Fibroblast of skin of right biceps (primary cell): ENCODE measurements around the gene TMEM236.
"Not testable (repeated sequence)": the region's sequence is repeated elsewhere in the genome, so short reads cannot be mapped to it uniquely, and the experiment has no call there.

Experiments
- DNase-seq: peaks from one replicate; pipeline ENCODE4 v3.0.0-alpha.2; 2013

TMEM236 gene

GRCh38 chr10:17751781-17752445 is at the start of gene TMEM236:
TMEM236 (plus strand) TSS chr10:17752201; CDS start chr10:17752296, 95 bp downstream.
- no peak for DNase-seq

DNA sequence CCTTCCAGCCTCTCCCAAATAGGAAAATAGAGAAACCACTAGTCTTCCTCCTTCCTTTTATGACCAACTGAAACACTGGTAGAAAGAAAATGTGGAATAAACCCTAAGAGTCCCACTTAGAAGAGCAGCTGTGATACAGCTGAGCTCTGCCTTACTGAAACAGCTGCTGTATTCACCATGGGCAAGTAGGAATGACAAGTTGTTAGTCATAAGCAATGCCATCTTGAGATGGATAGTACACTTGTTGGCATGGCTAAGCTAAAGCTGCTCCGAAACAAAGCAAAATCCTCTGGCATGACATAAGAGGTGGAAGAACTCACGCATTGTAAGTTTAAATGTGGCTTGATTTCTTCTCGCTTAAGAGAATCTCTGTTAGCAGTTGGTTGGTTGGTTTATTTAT is 48.3 kb upstream of the TMEM236 start:
- no peak for DNase-seq

DNA sequence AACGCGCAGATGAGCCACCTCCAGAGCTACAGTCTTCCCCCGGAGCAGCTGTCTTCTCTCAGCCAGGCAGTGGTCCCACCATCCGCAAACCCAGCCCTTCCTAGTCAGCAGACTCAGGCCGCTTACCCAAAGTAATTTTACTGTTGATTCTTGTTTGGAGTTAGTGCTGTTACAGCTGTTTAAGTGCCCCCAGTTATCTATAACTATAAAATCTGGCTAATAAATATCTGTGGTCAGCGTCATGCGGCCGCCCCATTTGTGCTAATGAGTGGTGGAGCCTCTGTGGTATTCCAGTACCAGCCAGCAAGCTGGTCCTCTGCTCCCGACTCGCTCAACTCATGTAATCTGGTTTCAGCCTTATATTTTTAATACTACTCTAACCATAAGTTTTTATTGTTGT is 43.2 kb upstream of the TMEM236 start:
- DNase-seq: no peak

GRCh38 chr10:17709492-17709891 is 42.5 kb upstream of the TMEM236 start:
- no peak for DNase-seq

- no peak for DNase-seq
Observed at GRCh38 chr10:17710181-17710580, 41.8 kb upstream of the TMEM236 start.

DNA sequence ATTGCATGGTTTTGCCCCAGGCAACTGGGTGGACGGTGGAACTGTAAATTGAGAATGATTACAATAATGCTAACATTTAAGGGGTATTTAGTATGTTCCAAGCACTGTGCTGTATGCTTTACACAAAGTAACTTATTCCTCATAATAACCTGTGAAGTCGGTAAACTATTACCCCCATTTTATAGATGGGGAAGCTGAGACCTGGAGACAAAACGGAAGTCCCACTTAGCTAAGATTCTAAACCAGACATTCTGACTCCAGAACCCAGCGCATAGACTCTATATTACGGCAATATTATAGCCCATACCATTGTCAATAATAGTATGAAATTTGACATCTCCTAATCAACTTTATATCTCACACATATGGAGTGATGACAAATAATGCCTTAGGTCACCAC is 39.9 kb upstream of the TMEM236 start:
- DNase-seq: no peak

- DNase-seq: no peak
Observed at GRCh38 chr10:17712717-17713471, 39.1 kb upstream of the TMEM236 start.

GRCh38 chr10:17713758-17714157 is 38.2 kb upstream of the TMEM236 start:
- DNase-seq: no peak

DNA sequence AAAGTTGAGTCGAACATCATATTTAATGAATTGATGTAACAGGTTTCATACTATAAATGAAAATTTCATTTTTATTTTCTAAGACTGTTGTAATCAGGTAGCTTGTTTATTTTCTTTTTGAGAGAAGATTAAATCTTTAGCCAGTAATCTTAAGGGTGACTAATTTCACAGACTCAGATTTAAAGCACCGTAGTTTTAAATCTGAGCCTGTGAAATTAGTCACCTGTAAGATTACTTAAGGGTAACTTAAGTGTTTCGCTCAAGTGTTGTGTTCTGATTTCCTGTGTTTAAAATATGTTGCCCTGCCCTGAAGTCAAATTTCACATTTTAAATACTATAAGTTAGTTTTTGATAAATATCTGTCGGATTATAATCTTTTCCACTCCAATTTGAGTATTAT is 35.8 kb upstream of the TMEM236 start:
- no peak for DNase-seq

GRCh38 chr10:17722317-17723014 is 29.5 kb upstream of the TMEM236 start:
- DNase-seq: not testable (repeated sequence)

DNA sequence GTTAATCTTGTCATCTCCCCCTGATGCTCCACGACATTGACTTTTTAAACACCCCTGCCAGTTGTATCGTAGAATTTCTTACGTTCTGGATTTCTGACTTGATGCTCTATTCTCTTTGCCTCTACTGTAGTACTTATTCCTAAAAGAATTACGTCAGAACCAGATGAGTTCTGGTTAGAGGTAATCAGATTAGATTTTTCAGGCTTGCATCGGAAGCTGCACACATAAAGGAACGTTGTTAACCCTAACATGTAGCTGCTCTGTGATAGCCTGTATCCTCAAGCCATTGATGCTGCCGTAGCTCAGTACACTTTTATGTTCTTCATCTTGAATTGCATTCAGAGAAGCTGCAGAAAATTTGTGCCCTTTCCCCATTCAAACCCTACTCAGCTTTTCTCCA is 26.3 kb upstream of the TMEM236 start:
- DNase-seq: no peak

DNA sequence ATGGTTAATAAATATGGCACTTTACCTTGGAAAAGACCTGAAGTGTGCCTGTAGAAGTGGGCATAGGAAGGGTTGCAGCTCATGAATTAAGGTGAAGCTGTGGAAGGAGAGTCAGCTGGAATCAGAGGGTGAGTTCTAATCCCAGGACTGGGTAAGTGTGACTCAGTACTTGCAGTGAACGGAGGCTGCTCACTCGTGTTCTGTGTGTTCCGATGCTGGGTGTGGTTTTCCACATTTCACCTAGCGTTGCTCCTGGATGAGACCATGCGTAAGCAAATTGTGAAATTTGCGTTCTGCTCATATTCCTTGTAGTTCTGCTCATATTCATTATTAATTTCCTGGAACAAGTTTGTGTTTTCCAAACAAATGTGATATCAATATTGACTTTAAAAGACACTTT is 22.4 kb upstream of the TMEM236 start:
- DNase-seq: no peak

- DNase-seq: no peak
Observed at GRCh38 chr10:17730667-17731066, 21.3 kb upstream of the TMEM236 start.

GRCh38 chr10:17731331-17732020 is 20.5 kb upstream of the TMEM236 start:
- DNase-seq: no peak

DNA sequence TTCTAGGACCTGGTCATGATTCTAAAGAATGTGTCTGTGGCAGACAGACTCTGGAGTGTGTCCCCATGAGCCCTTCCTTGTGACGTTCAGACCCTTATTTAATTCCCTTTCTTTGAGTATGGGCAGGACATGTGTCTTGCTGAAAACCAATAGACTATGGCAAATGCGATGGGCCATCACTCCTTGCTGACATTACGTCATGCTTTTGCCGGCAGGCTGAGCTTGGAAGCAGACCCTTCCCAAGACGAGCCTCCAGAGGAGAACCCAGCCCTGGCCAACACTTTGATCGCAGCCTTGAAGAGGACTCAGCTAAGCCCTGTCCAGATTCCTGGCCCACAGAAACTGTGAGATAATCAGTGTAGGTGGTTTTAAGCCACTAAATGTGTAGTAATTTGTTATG is 18.4 kb upstream of the TMEM236 start:
- DNase-seq: no peak

GRCh38 chr10:17734432-17735080 is 17.4 kb upstream of the TMEM236 start:
- DNase-seq: no peak

GRCh38 chr10:17735166-17735941 is 16.6 kb upstream of the TMEM236 start:
- no peak for DNase-seq

GRCh38 chr10:17736223-17736622 is 15.8 kb upstream of the TMEM236 start:
- no peak for DNase-seq

GRCh38 chr10:17737027-17737965 is 14.7 kb upstream of the TMEM236 start:
- DNase-seq: peak; percentile 49

GRCh38 chr10:17740668-17741067 is 11.3 kb upstream of the TMEM236 start:
- no peak for DNase-seq

DNA sequence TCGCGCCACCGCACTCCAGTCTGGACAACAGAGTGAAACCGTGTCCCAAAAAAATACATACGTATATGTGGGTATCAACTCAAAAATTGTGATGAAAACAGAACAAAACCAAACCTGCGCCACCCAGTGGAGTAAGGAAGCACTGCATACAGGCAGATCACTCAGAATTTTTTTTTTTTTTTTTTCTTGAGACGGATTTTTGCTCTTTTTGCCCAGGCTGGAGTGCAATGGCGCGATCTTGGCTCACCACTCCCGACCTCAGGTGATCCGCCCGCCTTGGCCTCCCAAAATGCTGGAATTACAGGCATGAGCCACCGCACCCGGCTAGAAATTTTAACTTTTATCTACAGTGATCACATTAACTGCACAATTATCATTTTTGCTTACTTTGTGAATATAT is 9.1 kb upstream of the TMEM236 start:
- peak; percentile 56 for DNase-seq
